K562 (cell line): ENCODE measurements around the gene INO80E. TPM values are rescaled to one million over a fixed set of nuclear protein-coding genes. Genes with fewer than 3 reads are reported as not detected.
A peak's percentile ranks its signal among the peaks of the same experiment; 100 is the strongest.

Source experiments
- FOXM1 ChIP-seq, 2 experiments: fragments of 450-650 bp in 1 of 2; sonication (generic) in 1 of 2; formaldehyde crosslinking in 1 of 2; IDR thresholded peaks; 2 replicates each; pipeline versions ENCODE4 v1.6.1 to v1.9.0; 2017 to 2022; ENCODE audit warnings: low read depth in 2 of 2, mild to moderate bottlenecking in 2 of 2, missing genetic modification reagents in 1 of 2, moderate library complexity in 1 of 2
- HDGF ChIP-seq: fragments of 450-650 bp; IDR thresholded peaks from 2 replicates; pipeline ENCODE4 v1.6.1; 2016
- IRF2 ChIP-seq: sonication (generic); formaldehyde crosslinking; IDR thresholded peaks from 2 replicates; pipeline ENCODE4 v1.8.1; 2022; ENCODE audit warnings: mild to moderate bottlenecking, missing genetic modification reagents
- RBM14 ChIP-seq: fragments of 200-400 bp; formaldehyde crosslinking; IDR thresholded peaks from 2 replicates; pipeline ENCODE4 v1.6.1; 2018; ENCODE audit warnings: low read depth, mild to moderate bottlenecking, low read length, moderate library complexity, borderline replicate concordance; ENCODE audit not compliant: insufficient read depth
- RFX7 ChIP-seq: fragments of 250-450 bp; sonication (Bioruptor Pico); IDR thresholded peaks from 2 replicates; pipeline ENCODE4 v1.5.1; 2021; ENCODE audit warnings: mild to moderate bottlenecking
- SREBF1 ChIP-seq: fragments of 150-350 bp; IDR thresholded peaks from 2 replicates; pipeline ENCODE4 v1.6.1; 2014; ENCODE audit warnings: antibody characterized with exemption, low read depth, low read length, borderline replicate concordance
- TEAD2 ChIP-seq: fragments of 450-650 bp; IDR thresholded peaks from 2 replicates; pipeline ENCODE4 v1.6.1; 2016; ENCODE audit warnings: missing genetic modification characterization, control low read depth, missing compliant biosample characterization
- TOE1 ChIP-seq, 2 experiments: fragments of 450-650 bp in 1 of 2; sonication (generic) in 1 of 2; formaldehyde crosslinking in 1 of 2; IDR thresholded peaks; 2 replicates each; pipeline versions ENCODE4 v1.7.1 to v1.8.0; 2016 to 2022; ENCODE audit warnings: borderline replicate concordance in 2 of 2, mild to moderate bottlenecking in 2 of 2, antibody characterized with exemption in 1 of 2, inconsistent platforms in 1 of 2, low read depth in 1 of 2, missing genetic modification reagents in 1 of 2, moderate library complexity in 1 of 2
- ZNF830 ChIP-seq: fragments of 250-450 bp; sonication (Bioruptor Pico); IDR thresholded peaks from 2 replicates; pipeline ENCODE4 v1.5.0; 2021; ENCODE audit warnings: mild to moderate bottlenecking
- polyA plus RNA-seq, 8 experiments: library from polyadenylated mRNA; depleted of rRNA in 4 of 8; stranded (reverse) in 5 of 8; unstranded in 3 of 8; fragments of >200 nt; fragmentation: Nextera tagmentation in 2 of 8; fragmentation: Illumina TruSeq in 1 of 8; extraction: Ambion mirVana in 2 of 8; extraction: Trizol in 1 of 8; gene quantifications; 2 replicates each; pipeline versions ENCODE4 v1.2.1 to v1.2.3, GENCODE V29; 2011 to 2014; ENCODE audit warnings: inconsistent platforms in 1 of 8, missing spikeins in 1 of 8
- total RNA-seq, 7 experiments: library from RNA; depleted of rRNA in 6 of 7; stranded (reverse); fragments of >200 nt in 6 of 7; fragmentation: Illumina TruSeq in 2 of 7; extraction: Trizol in 2 of 7; gene quantifications; 2 replicates each; pipeline versions ENCODE4 v1.2.1 to v1.2.3, GENCODE V29; 2011 to 2021; ENCODE audit warnings: low replicate concordance in 1 of 7
- TF ChIP-seq, protein P1 (sequence below): fragments of 250-450 bp; sonication (Bioruptor Pico); IDR thresholded peaks from 2 replicates; pipeline ENCODE4 v1.5.1; 2021; ENCODE audit warnings: mild to moderate bottlenecking
- TF ChIP-seq, protein P2 (sequence below), 2 experiments: fragments of 450-650 bp; conservative IDR thresholded peaks; 2 replicates each; pipeline ENCODE4 v1.6.1; 2017; ENCODE audit warnings: mild to moderate bottlenecking in 2 of 2, moderate library complexity in 2 of 2
- TF ChIP-seq, protein P3 (sequence below): fragments of 450-650 bp; IDR thresholded peaks from 2 replicates; pipeline ENCODE4 v1.6.1; 2014; ENCODE audit warnings: low read depth, mild to moderate bottlenecking, moderate library complexity, borderline replicate concordance
- TF ChIP-seq, protein P4 (sequence below): sonication (generic); formaldehyde crosslinking; IDR thresholded peaks from 2 replicates; pipeline ENCODE4 v1.8.0; 2023; ENCODE audit warnings: missing genetic modification reagents, mild to moderate bottlenecking, borderline replicate concordance

Gene INO80E
- total and polyA plus RNA-seq, 9 of the 15 experiments (the other 6 are each of a cell fraction or from before 2014, with no cell fraction given), result 0.31 to 102 (median 49.3) TPM

DNA sequence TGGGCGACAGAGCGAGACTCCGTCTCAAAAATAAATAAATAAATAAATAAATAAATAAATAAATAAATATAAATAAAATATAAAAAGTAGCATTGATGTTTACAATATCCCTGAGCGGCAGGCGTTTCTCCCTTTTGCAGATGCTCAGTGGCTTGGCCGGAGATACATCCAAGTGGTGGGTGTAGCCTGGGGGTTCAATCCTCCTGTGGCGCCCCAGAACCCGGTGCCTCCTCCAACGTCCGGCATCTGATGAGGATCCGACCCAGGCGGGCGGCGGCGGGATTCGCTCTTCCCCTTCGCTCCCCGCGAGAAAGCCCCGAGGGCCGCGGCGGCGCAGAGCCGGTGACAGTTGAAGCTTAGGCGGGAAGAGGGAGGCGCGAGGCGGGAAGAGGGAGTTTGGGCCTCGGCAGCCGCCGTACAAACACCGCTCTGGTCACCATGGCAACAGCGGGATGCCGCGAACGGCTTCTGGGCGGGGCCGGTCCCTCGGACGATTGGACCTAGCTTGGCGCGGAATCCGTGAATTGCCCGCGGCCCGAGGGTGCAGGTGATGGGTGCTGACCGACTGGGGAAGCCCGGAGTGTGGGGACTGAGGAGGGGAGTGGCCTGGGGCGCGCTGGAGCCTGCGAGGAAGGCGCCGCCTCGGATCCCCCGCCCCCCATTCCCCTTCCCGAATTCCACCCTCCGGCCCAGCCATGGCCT, 56.8 kb downstream of the INO80E start (continued):
- TF ChIP-seq, protein P1, sequence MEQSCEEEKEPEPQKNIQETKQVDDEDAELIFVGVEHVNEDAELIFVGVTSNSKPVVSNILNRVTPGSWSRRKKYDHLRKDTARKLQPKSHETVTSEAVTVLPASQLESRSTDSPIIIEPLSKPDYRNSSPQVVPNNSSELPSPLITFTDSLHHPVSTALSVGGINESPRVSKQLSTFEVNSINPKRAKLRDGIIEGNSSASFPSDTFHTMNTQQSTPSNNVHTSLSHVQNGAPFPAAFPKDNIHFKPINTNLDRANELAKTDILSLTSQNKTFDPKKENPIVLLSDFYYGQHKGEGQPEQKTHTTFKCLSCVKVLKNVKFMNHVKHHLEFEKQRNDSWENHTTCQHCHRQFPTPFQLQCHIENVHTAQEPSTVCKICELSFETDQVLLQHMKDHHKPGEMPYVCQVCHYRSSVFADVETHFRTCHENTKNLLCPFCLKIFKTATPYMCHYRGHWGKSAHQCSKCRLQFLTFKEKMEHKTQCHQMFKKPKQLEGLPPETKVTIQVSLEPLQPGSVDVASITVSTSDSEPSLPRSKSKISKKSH, result no peak
- TF ChIP-seq FOXM1 (IDR thresholded peaks at IDR 0.05; ENCODE audit: low read depth) (0 out of 2 replicates have a peak, but pooled peaks have one; percentile 54), FOXM1 (CRISPR knock-in tag; IDR thresholded peaks at IDR 0.05; ENCODE audit: low read depth) (peak; percentile 94), RFX7 (CRISPR knock-in tag) (no peak), TOE1 (IDR thresholded peaks at IDR 0.05; ENCODE audit: borderline replicate concordance) (peak; percentile 90), TOE1 (CRISPR knock-in tag; IDR thresholded peaks at IDR 0.05; ENCODE audit: borderline replicate concordance, low read depth) (no peak), RBM14 (no peak), HDGF (no peak), SREBF1 (no peak), TEAD2 (tag) (no peak), ZNF830 (no peak), IRF2 (no peak)
- TF ChIP-seq, protein P2, sequence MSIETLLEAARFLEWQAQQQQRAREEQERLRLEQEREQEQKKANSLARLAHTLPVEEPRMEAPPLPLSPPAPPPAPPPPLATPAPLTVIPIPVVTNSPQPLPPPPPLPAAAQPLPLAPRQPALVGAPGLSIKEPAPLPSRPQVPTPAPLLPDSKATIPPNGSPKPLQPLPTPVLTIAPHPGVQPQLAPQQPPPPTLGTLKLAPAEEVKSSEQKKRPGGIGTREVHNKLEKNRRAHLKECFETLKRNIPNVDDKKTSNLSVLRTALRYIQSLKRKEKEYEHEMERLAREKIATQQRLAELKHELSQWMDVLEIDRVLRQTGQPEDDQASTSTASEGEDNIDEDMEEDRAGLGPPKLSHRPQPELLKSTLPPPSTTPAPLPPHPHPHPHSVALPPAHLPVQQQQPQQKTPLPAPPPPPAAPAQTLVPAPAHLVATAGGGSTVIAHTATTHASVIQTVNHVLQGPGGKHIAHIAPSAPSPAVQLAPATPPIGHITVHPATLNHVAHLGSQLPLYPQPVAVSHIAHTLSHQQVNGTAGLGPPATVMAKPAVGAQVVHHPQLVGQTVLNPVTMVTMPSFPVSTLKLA (conservative IDR thresholded peaks at IDR 0.05), result peak; percentile 60 to 88
- TF ChIP-seq, protein P3, sequence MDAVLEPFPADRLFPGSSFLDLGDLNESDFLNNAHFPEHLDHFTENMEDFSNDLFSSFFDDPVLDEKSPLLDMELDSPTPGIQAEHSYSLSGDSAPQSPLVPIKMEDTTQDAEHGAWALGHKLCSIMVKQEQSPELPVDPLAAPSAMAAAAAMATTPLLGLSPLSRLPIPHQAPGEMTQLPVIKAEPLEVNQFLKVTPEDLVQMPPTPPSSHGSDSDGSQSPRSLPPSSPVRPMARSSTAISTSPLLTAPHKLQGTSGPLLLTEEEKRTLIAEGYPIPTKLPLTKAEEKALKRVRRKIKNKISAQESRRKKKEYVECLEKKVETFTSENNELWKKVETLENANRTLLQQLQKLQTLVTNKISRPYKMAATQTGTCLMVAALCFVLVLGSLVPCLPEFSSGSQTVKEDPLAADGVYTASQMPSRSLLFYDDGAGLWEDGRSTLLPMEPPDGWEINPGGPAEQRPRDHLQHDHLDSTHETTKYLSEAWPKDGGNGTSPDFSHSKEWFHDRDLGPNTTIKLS, result no peak
- TF ChIP-seq, protein P4, sequence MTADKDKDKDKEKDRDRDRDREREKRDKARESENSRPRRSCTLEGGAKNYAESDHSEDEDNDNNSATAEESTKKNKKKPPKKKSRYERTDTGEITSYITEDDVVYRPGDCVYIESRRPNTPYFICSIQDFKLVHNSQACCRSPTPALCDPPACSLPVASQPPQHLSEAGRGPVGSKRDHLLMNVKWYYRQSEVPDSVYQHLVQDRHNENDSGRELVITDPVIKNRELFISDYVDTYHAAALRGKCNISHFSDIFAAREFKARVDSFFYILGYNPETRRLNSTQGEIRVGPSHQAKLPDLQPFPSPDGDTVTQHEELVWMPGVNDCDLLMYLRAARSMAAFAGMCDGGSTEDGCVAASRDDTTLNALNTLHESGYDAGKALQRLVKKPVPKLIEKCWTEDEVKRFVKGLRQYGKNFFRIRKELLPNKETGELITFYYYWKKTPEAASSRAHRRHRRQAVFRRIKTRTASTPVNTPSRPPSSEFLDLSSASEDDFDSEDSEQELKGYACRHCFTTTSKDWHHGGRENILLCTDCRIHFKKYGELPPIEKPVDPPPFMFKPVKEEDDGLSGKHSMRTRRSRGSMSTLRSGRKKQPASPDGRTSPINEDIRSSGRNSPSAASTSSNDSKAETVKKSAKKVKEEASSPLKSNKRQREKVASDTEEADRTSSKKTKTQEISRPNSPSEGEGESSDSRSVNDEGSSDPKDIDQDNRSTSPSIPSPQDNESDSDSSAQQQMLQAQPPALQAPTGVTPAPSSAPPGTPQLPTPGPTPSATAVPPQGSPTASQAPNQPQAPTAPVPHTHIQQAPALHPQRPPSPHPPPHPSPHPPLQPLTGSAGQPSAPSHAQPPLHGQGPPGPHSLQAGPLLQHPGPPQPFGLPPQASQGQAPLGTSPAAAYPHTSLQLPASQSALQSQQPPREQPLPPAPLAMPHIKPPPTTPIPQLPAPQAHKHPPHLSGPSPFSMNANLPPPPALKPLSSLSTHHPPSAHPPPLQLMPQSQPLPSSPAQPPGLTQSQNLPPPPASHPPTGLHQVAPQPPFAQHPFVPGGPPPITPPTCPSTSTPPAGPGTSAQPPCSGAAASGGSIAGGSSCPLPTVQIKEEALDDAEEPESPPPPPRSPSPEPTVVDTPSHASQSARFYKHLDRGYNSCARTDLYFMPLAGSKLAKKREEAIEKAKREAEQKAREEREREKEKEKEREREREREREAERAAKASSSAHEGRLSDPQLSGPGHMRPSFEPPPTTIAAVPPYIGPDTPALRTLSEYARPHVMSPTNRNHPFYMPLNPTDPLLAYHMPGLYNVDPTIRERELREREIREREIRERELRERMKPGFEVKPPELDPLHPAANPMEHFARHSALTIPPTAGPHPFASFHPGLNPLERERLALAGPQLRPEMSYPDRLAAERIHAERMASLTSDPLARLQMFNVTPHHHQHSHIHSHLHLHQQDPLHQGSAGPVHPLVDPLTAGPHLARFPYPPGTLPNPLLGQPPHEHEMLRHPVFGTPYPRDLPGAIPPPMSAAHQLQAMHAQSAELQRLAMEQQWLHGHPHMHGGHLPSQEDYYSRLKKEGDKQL (CRISPR knock-in tag), result peak; percentile 89
